Measurements from ENCODE around the gene SSBP2.
A peak's percentile ranks its signal among the peaks of the same experiment; 100 is the strongest.

SSBP2 gene
- 30.0 to 41.8 (median 32.5) reads per million in 3 donors for total RNA-seq

DNA sequence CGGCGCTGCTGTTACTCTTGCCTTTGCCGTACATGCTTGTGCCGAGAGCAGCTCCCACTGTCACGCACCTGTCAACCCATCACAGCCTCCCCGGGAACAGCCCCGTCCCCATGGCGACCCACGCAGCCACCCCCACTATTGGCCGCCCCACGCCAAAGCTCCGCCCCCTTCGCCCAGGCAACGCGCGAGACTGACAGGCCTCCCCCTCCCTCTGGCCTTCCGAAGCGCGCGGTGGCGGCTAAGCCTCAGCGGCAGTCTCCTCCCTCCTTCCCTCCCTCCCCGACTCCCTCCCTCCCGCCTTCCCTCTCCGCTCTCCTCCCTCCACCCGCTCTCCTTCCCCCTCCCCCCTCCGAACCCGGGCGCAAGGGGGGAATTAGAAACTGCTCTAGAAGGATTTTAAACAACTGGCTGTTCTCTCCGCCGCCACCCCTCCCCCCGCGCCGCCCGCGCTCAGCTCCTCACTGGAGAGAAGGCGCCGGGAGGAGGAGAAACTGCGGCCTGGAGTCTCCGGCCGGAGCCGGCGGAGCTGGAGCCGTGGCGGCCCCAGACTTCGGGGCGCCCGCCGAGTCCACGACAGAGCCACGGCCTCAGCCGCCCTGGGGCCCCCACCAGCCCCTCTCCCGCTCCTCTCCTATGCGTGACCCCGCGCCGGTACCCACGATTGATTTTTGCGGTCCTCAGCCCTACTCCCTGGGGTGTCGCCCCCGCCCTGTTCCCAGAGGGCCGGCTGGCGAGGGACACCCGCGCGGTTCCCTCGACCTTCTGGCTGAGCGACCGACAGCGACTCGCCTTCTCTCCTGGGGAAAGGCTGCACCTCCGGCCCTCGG, at the start of gene SSBP2:
Gene SSBP2, minus strand, starts transcription at position 89 of the 827 bp plus-strand sequence. Its CDS starts 55 bp downstream, at position 34.
- Histone ChIP-seq H3K4me3 (ENCODE audit: insufficient read depth, low read depth, low read length, poor library complexity, severe bottlenecking) (peak within 1 kb of the TSS; percentile 85), H3K9me3 (ENCODE audit: control insufficient read depth, low read length) (no peaks in the 10 kb centered on the region), H3K27me3 (replicated peaks; ENCODE audit: control insufficient read depth, insufficient read depth, low read length, poor library complexity, severe bottlenecking) (no peaks in the 10 kb centered on the region), H3K36me3 (ENCODE audit: control insufficient read depth, insufficient read depth, low read length) (no peaks in the 10 kb centered on the region), H3K4me1 (ENCODE audit: control insufficient read depth, insufficient read depth, low read length, poor library complexity, severe bottlenecking) (peaks cover 11% of the 10 kb centered on the region), H3K27ac (ENCODE audit: insufficient read depth, low read length, poor library complexity, severe bottlenecking) (peak within 1 kb of the TSS; percentile 84)
- DNase-seq, result peak; percentile 99

DNA sequence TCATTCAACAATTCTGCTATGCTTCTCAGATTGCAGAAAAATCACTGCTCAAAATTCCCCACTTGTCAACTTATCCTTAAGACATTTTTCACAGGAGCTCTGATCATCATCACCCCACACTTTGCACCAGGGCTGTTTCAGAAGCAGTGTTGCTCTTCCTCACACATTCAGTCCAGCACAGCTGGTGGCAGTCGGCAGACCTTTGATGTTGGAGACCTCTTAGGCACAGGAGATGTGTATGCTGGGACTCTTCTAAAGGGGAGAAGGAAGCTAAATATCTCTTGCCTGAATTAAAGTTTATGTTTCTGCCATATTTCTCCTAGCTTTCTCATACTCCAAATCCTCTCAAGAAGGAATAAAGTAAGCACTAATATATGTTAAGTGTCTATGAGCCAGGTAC, 44.8 kb upstream of the SSBP2 start:
- DNase-seq, result no peak
- Histone ChIP-seq H3K27ac (ENCODE audit: insufficient read depth, low read length, poor library complexity, severe bottlenecking) (no peak overlapping the region), H3K36me3 (ENCODE audit: control insufficient read depth, insufficient read depth, low read length) (no peaks in the 10 kb centered on the region), H3K4me3 (ENCODE audit: insufficient read depth, low read depth, low read length, poor library complexity, severe bottlenecking) (no peak overlapping the region), H3K9me3 (ENCODE audit: control insufficient read depth, low read length) (no peaks in the 10 kb centered on the region), H3K27me3 (replicated peaks; ENCODE audit: control insufficient read depth, insufficient read depth, low read length, poor library complexity, severe bottlenecking) (no peaks in the 10 kb centered on the region), H3K4me1 (ENCODE audit: control insufficient read depth, insufficient read depth, low read length, poor library complexity, severe bottlenecking) (no peaks in the 10 kb centered on the region)

- Histone ChIP-seq H3K4me1 (ENCODE audit: control insufficient read depth, insufficient read depth, low read length, poor library complexity, severe bottlenecking) (no peaks in the 10 kb centered on the region), H3K36me3 (ENCODE audit: control insufficient read depth, insufficient read depth, low read length) (no peaks in the 10 kb centered on the region), H3K4me3 (ENCODE audit: insufficient read depth, low read depth, low read length, poor library complexity, severe bottlenecking) (no peak overlapping the region), H3K27ac (ENCODE audit: insufficient read depth, low read length, poor library complexity, severe bottlenecking) (no peak overlapping the region), H3K9me3 (ENCODE audit: control insufficient read depth, low read length) (no peaks in the 10 kb centered on the region), H3K27me3 (replicated peaks; ENCODE audit: control insufficient read depth, insufficient read depth, low read length, poor library complexity, severe bottlenecking) (no peaks in the 10 kb centered on the region)
- no peak for DNase-seq
These were observed 43.3 kb upstream of the SSBP2 start for GRCh38 chr5:81794226-81794625.

- DNase-seq, result no peak
- Histone ChIP-seq H3K4me1 (ENCODE audit: control insufficient read depth, insufficient read depth, low read length, poor library complexity, severe bottlenecking) (no peaks in the 10 kb centered on the region), H3K27me3 (replicated peaks; ENCODE audit: control insufficient read depth, insufficient read depth, low read length, poor library complexity, severe bottlenecking) (no peaks in the 10 kb centered on the region)
These were observed 39.4 kb upstream of the SSBP2 start for GRCh38 chr5:81790336-81790735.

DNA sequence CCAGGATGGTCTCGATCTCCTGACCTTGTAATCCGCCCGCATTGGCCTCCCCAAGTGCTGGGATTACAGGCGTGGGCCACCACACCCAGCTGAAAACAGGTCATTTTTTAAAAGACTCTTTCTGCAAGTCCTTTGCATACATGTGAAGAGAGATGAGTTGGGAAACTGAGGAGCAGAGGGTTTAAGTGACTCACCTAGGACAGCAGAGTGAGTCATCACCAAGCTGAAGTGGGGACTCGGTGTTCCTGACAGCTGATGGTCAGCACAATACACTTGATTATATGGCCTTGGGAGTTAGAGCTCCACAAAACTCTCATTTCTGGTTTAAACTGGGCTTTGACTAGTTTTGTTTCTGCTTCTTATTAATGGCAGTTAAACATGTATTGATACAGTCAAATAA, 38.1 kb upstream of the SSBP2 start:
- no peak overlapping the region for H3K27ac ChIP-seq (ENCODE audit: insufficient read depth, low read length, poor library complexity, severe bottlenecking)
- H3K27me3 ChIP-seq (replicated peaks; ENCODE audit: control insufficient read depth, insufficient read depth, low read length, poor library complexity, severe bottlenecking), result no peaks in the 10 kb centered on the region
- H3K36me3 ChIP-seq (ENCODE audit: control insufficient read depth, insufficient read depth, low read length), result no peaks in the 10 kb centered on the region
- no peaks in the 10 kb centered on the region for H3K4me1 ChIP-seq (ENCODE audit: control insufficient read depth, insufficient read depth, low read length, poor library complexity, severe bottlenecking)
- DNase-seq, result no peak
- no peak overlapping the region for H3K4me3 ChIP-seq (ENCODE audit: insufficient read depth, low read depth, low read length, poor library complexity, severe bottlenecking)
- no peaks in the 10 kb centered on the region for H3K9me3 ChIP-seq (ENCODE audit: control insufficient read depth, low read length)

More at GRCh38 chr5:81790336-81790735, 39.4 kb upstream of the SSBP2 start:
- Histone ChIP-seq H3K9me3 (ENCODE audit: control insufficient read depth, low read length) (no peaks in the 10 kb centered on the region), H3K27ac (ENCODE audit: insufficient read depth, low read length, poor library complexity, severe bottlenecking) (no peak overlapping the region), H3K4me3 (ENCODE audit: insufficient read depth, low read depth, low read length, poor library complexity, severe bottlenecking) (no peak overlapping the region), H3K36me3 (ENCODE audit: control insufficient read depth, insufficient read depth, low read length) (no peaks in the 10 kb centered on the region)

GRCh38 chr5:81788329-81788728, 37.4 kb upstream of the SSBP2 start:
- H3K9me3 ChIP-seq (ENCODE audit: control insufficient read depth, low read length), result no peaks in the 10 kb centered on the region
- H3K36me3 ChIP-seq (ENCODE audit: control insufficient read depth, insufficient read depth, low read length), result no peaks in the 10 kb centered on the region
- no peaks in the 10 kb centered on the region for H3K27me3 ChIP-seq (replicated peaks; ENCODE audit: control insufficient read depth, insufficient read depth, low read length, poor library complexity, severe bottlenecking)
- H3K27ac ChIP-seq (ENCODE audit: insufficient read depth, low read length, poor library complexity, severe bottlenecking), result no peak overlapping the region
- no peak for DNase-seq
- no peaks in the 10 kb centered on the region for H3K4me1 ChIP-seq (ENCODE audit: control insufficient read depth, insufficient read depth, low read length, poor library complexity, severe bottlenecking)
- H3K4me3 ChIP-seq (ENCODE audit: insufficient read depth, low read depth, low read length, poor library complexity, severe bottlenecking), result no peak overlapping the region

GRCh38 chr5:81787474-81788242, 36.8 kb upstream of the SSBP2 start:
- DNase-seq, result no peak
- no peaks in the 10 kb centered on the region for H3K4me1 ChIP-seq (ENCODE audit: control insufficient read depth, insufficient read depth, low read length, poor library complexity, severe bottlenecking)
- H3K27ac ChIP-seq (ENCODE audit: insufficient read depth, low read length, poor library complexity, severe bottlenecking), result no peak overlapping the region
- no peak overlapping the region for H3K4me3 ChIP-seq (ENCODE audit: insufficient read depth, low read depth, low read length, poor library complexity, severe bottlenecking)
- H3K36me3 ChIP-seq (ENCODE audit: control insufficient read depth, insufficient read depth, low read length), result no peaks in the 10 kb centered on the region
- no peaks in the 10 kb centered on the region for H3K9me3 ChIP-seq (ENCODE audit: control insufficient read depth, low read length)
- H3K27me3 ChIP-seq (replicated peaks; ENCODE audit: control insufficient read depth, insufficient read depth, low read length, poor library complexity, severe bottlenecking), result no peaks in the 10 kb centered on the region

DNA sequence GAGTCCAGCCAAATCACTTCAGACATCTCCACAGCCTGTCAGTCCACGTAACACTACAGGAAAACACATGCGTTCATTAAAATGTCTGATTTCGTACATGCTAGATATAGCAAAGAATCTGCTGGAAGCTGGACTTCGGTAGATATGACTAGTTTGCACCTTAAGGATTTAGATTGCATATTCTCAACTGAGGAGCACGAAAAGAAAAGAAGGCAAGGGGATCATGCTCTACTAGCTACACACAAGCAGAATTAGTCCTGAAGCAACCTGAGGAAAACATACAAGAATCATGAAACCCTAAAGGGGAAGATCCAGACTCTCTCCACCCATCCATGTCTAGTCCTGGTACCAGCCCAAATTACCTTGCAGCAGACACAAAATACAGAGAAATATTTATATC, 36.1 kb upstream of the SSBP2 start:
- no peaks in the 10 kb centered on the region for H3K36me3 ChIP-seq (ENCODE audit: control insufficient read depth, insufficient read depth, low read length)
- H3K4me1 ChIP-seq (ENCODE audit: control insufficient read depth, insufficient read depth, low read length, poor library complexity, severe bottlenecking), result no peaks in the 10 kb centered on the region
- DNase-seq, result no peak
- H3K9me3 ChIP-seq (ENCODE audit: control insufficient read depth, low read length), result no peaks in the 10 kb centered on the region
- H3K4me3 ChIP-seq (ENCODE audit: insufficient read depth, low read depth, low read length, poor library complexity, severe bottlenecking), result no peak overlapping the region
- H3K27ac ChIP-seq (ENCODE audit: insufficient read depth, low read length, poor library complexity, severe bottlenecking), result no peak overlapping the region
- no peaks in the 10 kb centered on the region for H3K27me3 ChIP-seq (replicated peaks; ENCODE audit: control insufficient read depth, insufficient read depth, low read length, poor library complexity, severe bottlenecking)

DNA sequence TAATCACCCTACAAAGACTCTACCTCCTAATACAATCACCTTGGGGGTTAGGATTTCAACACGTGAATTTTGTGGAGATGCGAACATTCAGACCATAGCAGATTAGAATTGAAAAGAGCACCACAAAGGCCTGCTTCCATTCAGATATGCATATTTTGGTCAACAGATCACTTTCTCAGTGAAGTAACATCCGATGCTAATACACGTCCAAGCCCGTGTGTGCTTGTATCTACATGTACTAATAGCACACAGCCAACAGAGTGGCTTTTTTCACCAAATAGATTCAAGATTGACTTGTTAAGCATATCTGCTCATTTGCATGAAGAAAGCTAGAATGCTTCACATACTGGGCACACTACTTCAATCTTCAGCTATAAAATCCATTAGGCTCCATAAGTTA, 35.6 kb upstream of the SSBP2 start:
- H3K27me3 ChIP-seq (replicated peaks; ENCODE audit: control insufficient read depth, insufficient read depth, low read length, poor library complexity, severe bottlenecking), result no peaks in the 10 kb centered on the region
- H3K36me3 ChIP-seq (ENCODE audit: control insufficient read depth, insufficient read depth, low read length), result no peaks in the 10 kb centered on the region
- no peaks in the 10 kb centered on the region for H3K9me3 ChIP-seq (ENCODE audit: control insufficient read depth, low read length)
- no peak overlapping the region for H3K27ac ChIP-seq (ENCODE audit: insufficient read depth, low read length, poor library complexity, severe bottlenecking)
- H3K4me1 ChIP-seq (ENCODE audit: control insufficient read depth, insufficient read depth, low read length, poor library complexity, severe bottlenecking), result no peaks in the 10 kb centered on the region
- no peak overlapping the region for H3K4me3 ChIP-seq (ENCODE audit: insufficient read depth, low read depth, low read length, poor library complexity, severe bottlenecking)
- DNase-seq, result no peak

DNA sequence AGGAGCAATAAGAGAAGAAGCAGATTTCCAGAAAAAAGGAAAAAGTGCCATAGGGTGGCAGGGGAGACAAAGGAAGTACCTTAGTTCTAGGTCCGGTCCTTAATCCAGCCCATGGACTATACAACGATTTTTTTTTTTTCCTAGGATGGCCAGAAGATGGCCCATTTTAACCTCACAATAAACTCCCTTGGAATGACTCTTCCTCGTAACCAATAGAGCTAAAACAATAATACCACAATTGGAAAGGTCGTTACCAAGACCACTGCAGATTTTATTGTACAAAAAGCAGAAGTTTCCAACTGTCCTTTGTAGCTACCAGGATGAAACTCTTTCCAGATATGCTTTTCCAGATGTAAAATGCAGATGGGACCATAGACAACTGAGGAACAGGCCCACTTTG, 34.4 kb upstream of the SSBP2 start:
- Histone ChIP-seq H3K4me3 (ENCODE audit: insufficient read depth, low read depth, low read length, poor library complexity, severe bottlenecking) (no peak overlapping the region), H3K27me3 (replicated peaks; ENCODE audit: control insufficient read depth, insufficient read depth, low read length, poor library complexity, severe bottlenecking) (no peaks in the 10 kb centered on the region), H3K36me3 (ENCODE audit: control insufficient read depth, insufficient read depth, low read length) (no peaks in the 10 kb centered on the region), H3K9me3 (ENCODE audit: control insufficient read depth, low read length) (no peaks in the 10 kb centered on the region), H3K27ac (ENCODE audit: insufficient read depth, low read length, poor library complexity, severe bottlenecking) (no peak overlapping the region), H3K4me1 (ENCODE audit: control insufficient read depth, insufficient read depth, low read length, poor library complexity, severe bottlenecking) (no peaks in the 10 kb centered on the region)
- DNase-seq, result no peak

Data from effector memory CD4-positive, alpha-beta T cell (primary cell).